ENCODE results near the gene MAP1S.

- TF ChIP-seq CTCF (IDR thresholded peaks at IDR 0.05) = no peak
- no peak for TF ChIP-seq POLR2A (IDR thresholded peaks at IDR 0.05)
Observed at GRCh38 chr19:17765069-17765618, 45.9 kb downstream of the MAP1S start.

Measured in heart left ventricle (tissue), 13 donors.